SU-DHL-6 (cell line): ENCODE data around the gene ACTG1.

Experiments used
- EZH2phosphoT487 ChIP-seq: fragments of 200-600 bp; sonication (generic), shearing (Covaris generic); conservative IDR thresholded peaks from 2 replicates; pipeline ENCODE4 v1.6.1; 2018; ENCODE audit warnings: mild to moderate bottlenecking, antibody characterized with exemption, low read length, moderate library complexity, mixed read lengths
- TF ChIP-seq, protein P1 (sequence below): fragments of 200-600 bp; sonication (generic); IDR thresholded peaks from one replicate; pipeline ENCODE4 v1.5.1; 2017; ENCODE audit warnings: antibody characterized with exemption, mild to moderate bottlenecking, low read length, moderate library complexity; ENCODE audit not compliant: insufficient read depth, poor library complexity, severe bottlenecking

DNA sequence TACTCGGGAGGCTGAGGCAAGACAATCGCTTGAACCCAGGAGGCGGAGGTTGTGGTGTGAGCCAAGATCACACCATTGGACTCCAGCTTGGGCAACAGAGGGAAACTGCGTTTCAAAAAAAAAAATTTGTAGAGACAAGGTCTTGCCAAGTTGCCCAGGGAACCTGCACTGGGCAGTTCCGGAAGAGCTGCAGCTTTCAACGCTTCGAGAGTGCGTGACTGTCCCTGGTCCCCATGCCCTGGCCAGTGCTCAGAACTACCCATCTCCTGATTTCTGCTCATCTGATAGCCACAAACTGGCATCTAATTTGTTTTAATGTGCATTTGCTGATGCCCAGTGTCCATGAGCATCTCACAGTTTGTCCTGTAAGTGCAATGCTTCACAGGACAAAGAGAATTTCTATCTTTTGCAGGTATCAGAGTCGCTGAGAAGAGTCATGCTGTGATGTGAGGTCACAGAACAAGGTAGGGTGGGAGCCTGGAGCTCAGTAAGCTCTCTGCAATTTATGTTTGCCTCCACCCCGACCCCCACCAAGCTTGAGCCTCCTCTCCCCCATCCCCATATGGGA lies 3.9 kb downstream of the ACTG1 start:
- TF ChIP-seq, protein P1, sequence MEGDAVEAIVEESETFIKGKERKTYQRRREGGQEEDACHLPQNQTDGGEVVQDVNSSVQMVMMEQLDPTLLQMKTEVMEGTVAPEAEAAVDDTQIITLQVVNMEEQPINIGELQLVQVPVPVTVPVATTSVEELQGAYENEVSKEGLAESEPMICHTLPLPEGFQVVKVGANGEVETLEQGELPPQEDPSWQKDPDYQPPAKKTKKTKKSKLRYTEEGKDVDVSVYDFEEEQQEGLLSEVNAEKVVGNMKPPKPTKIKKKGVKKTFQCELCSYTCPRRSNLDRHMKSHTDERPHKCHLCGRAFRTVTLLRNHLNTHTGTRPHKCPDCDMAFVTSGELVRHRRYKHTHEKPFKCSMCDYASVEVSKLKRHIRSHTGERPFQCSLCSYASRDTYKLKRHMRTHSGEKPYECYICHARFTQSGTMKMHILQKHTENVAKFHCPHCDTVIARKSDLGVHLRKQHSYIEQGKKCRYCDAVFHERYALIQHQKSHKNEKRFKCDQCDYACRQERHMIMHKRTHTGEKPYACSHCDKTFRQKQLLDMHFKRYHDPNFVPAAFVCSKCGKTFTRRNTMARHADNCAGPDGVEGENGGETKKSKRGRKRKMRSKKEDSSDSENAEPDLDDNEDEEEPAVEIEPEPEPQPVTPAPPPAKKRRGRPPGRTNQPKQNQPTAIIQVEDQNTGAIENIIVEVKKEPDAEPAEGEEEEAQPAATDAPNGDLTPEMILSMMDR = no peak
- no peak for TF ChIP-seq EZH2phosphoT487
